ENCODE measurements around the gene SRA1.
"Not testable (repeated sequence)": the region's sequence is repeated elsewhere in the genome, so short reads cannot be mapped to it uniquely, and the experiment has no call there.

The SRA1 gene

DNA sequence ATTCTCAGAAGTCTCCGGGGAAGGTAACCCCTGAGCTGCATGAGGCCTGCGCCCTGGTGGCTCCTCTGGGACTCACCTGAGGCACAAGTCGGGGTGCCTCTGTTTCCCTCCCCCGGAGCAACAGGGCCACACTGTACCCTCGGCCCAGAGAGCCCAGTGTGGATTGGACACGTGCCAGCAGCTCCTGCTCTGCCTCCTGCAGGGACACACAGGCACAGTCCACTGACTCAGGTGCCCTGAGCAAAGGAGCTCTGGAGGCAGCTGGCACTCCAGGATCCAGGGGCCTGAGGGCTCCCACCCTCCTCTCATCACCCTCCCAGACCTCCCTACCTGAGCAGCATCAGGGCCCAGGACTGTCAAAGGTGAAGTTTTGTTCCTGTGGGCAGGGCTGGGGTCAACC is 36.9 kb upstream of the SRA1 start:
- no peak overlapping the region for H3K27ac ChIP-seq (ENCODE audit: insufficient read depth, low read length, poor library complexity, severe bottlenecking)
- H3K9me3 ChIP-seq (ENCODE audit: control insufficient read depth, low read length) = no peaks in the 10 kb centered on the region
- no peaks in the 10 kb centered on the region for H3K36me3 ChIP-seq (ENCODE audit: control insufficient read depth, insufficient read depth, low read length)
- H3K4me1 ChIP-seq (ENCODE audit: control insufficient read depth, insufficient read depth, low read length, poor library complexity, severe bottlenecking) = no peaks in the 10 kb centered on the region
- no peak for DNase-seq
- no peak overlapping the region for H3K4me3 ChIP-seq (ENCODE audit: insufficient read depth, low read depth, low read length, poor library complexity, severe bottlenecking)
- H3K27me3 ChIP-seq (replicated peaks; ENCODE audit: control insufficient read depth, insufficient read depth, low read length, poor library complexity, severe bottlenecking) = no peaks in the 10 kb centered on the region

GRCh38 chr5:140593070-140593469 is 35.8 kb upstream of the SRA1 start:
- not testable (repeated sequence) for H3K36me3 ChIP-seq (ENCODE audit: control insufficient read depth, insufficient read depth, low read length); H3K4me3 ChIP-seq (ENCODE audit: insufficient read depth, low read depth, low read length, poor library complexity, severe bottlenecking); DNase-seq; H3K27me3 ChIP-seq (replicated peaks; ENCODE audit: control insufficient read depth, insufficient read depth, low read length, poor library complexity, severe bottlenecking); H3K27ac ChIP-seq (ENCODE audit: insufficient read depth, low read length, poor library complexity, severe bottlenecking); H3K4me1 ChIP-seq (ENCODE audit: control insufficient read depth, insufficient read depth, low read length, poor library complexity, severe bottlenecking); H3K9me3 ChIP-seq (ENCODE audit: control insufficient read depth, low read length)

DNA sequence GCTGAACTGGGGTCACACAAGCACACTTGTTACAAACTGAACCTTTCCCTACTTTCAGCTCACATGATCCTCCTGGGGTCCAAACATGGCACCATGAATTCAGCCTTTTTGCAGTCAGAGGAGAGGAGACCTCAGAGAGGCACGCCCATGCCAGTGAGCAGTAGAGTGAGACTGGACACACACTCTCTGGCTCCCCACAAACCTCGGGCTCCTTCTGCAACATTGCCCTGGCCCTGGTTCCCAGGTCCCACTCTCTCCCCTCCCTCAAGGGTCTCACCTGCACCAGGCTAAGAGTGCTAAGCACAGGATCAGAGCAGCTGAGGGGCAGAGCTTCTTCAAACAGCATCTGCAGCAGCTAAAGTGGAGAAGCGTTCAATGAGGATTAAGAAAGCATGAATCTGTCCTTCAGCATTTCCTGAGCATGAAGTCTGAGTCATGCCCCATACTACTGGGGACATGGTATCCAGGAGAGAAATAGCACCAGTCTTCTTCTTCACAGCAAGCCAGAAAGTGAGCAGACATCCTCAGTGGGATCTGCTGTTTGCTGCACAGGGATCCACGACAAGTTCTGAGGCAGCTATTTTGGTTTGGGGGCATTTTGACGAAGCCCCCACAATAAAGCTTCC is 34.6 kb upstream of the SRA1 start:
- no peaks in the 10 kb centered on the region for H3K9me3 ChIP-seq (ENCODE audit: control insufficient read depth, low read length)
- no peak overlapping the region for H3K4me3 ChIP-seq (ENCODE audit: insufficient read depth, low read depth, low read length, poor library complexity, severe bottlenecking)
- DNase-seq = no peak
- H3K27ac ChIP-seq (ENCODE audit: insufficient read depth, low read length, poor library complexity, severe bottlenecking) = no peak overlapping the region
- no peaks in the 10 kb centered on the region for H3K4me1 ChIP-seq (ENCODE audit: control insufficient read depth, insufficient read depth, low read length, poor library complexity, severe bottlenecking)
- H3K36me3 ChIP-seq (ENCODE audit: control insufficient read depth, insufficient read depth, low read length) = no peaks in the 10 kb centered on the region
- H3K27me3 ChIP-seq (replicated peaks; ENCODE audit: control insufficient read depth, insufficient read depth, low read length, poor library complexity, severe bottlenecking) = no peaks in the 10 kb centered on the region

DNA sequence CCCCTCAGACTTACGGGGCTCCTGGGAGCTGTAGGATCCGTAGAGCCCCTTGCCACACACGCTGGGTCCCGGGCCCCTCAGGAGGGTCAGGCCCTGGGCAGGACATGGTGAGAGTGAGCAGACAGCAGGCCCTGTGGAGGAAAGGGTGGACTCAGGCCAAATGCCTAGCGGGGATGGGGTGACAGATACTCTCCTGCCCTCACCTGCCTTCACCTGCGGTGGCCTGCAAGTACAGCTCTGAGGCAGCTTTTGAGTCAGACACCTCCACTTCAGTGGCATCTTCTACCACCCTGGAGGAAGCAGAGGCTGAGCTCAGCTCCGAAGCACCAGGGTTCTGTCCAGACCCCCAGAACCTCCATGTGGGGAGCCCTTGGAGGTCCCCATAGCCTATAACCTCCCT is 33.6 kb upstream of the SRA1 start:
- Histone ChIP-seq H3K27me3 (replicated peaks; ENCODE audit: control insufficient read depth, insufficient read depth, low read length, poor library complexity, severe bottlenecking) (no peaks in the 10 kb centered on the region), H3K9me3 (ENCODE audit: control insufficient read depth, low read length) (no peaks in the 10 kb centered on the region), H3K27ac (ENCODE audit: insufficient read depth, low read length, poor library complexity, severe bottlenecking) (no peak overlapping the region), H3K4me1 (ENCODE audit: control insufficient read depth, insufficient read depth, low read length, poor library complexity, severe bottlenecking) (no peaks in the 10 kb centered on the region), H3K36me3 (ENCODE audit: control insufficient read depth, insufficient read depth, low read length) (no peaks in the 10 kb centered on the region), H3K4me3 (ENCODE audit: insufficient read depth, low read depth, low read length, poor library complexity, severe bottlenecking) (no peak overlapping the region)
- no peak for DNase-seq

- Histone ChIP-seq H3K9me3 (ENCODE audit: control insufficient read depth, low read length) (no peaks in the 10 kb centered on the region), H3K4me1 (ENCODE audit: control insufficient read depth, insufficient read depth, low read length, poor library complexity, severe bottlenecking) (no peaks in the 10 kb centered on the region), H3K4me3 (ENCODE audit: insufficient read depth, low read depth, low read length, poor library complexity, severe bottlenecking) (no peak overlapping the region), H3K27me3 (replicated peaks; ENCODE audit: control insufficient read depth, insufficient read depth, low read length, poor library complexity, severe bottlenecking) (no peaks in the 10 kb centered on the region), H3K27ac (ENCODE audit: insufficient read depth, low read length, poor library complexity, severe bottlenecking) (no peak overlapping the region), H3K36me3 (ENCODE audit: control insufficient read depth, insufficient read depth, low read length) (no peaks in the 10 kb centered on the region)
- DNase-seq = no peak
These were observed 31.2 kb upstream of the SRA1 start for GRCh38 chr5:140588311-140589070.

GRCh38 chr5:140587495-140587894 is 30.2 kb upstream of the SRA1 start:
- H3K9me3 ChIP-seq (ENCODE audit: control insufficient read depth, low read length) = no peaks in the 10 kb centered on the region
- H3K27ac ChIP-seq (ENCODE audit: insufficient read depth, low read length, poor library complexity, severe bottlenecking) = no peak overlapping the region
- no peaks in the 10 kb centered on the region for H3K4me1 ChIP-seq (ENCODE audit: control insufficient read depth, insufficient read depth, low read length, poor library complexity, severe bottlenecking)
- no peaks in the 10 kb centered on the region for H3K27me3 ChIP-seq (replicated peaks; ENCODE audit: control insufficient read depth, insufficient read depth, low read length, poor library complexity, severe bottlenecking)
- no peak overlapping the region for H3K4me3 ChIP-seq (ENCODE audit: insufficient read depth, low read depth, low read length, poor library complexity, severe bottlenecking)
- DNase-seq = no peak
- H3K36me3 ChIP-seq (ENCODE audit: control insufficient read depth, insufficient read depth, low read length) = no peaks in the 10 kb centered on the region

- not testable (repeated sequence) for DNase-seq; H3K9me3 ChIP-seq (ENCODE audit: control insufficient read depth, low read length); H3K4me3 ChIP-seq (ENCODE audit: insufficient read depth, low read depth, low read length, poor library complexity, severe bottlenecking); H3K27me3 ChIP-seq (replicated peaks; ENCODE audit: control insufficient read depth, insufficient read depth, low read length, poor library complexity, severe bottlenecking); H3K27ac ChIP-seq (ENCODE audit: insufficient read depth, low read length, poor library complexity, severe bottlenecking); H3K36me3 ChIP-seq (ENCODE audit: control insufficient read depth, insufficient read depth, low read length); H3K4me1 ChIP-seq (ENCODE audit: control insufficient read depth, insufficient read depth, low read length, poor library complexity, severe bottlenecking)
These were observed 22.0 kb upstream of the SRA1 start for GRCh38 chr5:140579188-140579747.

DNA sequence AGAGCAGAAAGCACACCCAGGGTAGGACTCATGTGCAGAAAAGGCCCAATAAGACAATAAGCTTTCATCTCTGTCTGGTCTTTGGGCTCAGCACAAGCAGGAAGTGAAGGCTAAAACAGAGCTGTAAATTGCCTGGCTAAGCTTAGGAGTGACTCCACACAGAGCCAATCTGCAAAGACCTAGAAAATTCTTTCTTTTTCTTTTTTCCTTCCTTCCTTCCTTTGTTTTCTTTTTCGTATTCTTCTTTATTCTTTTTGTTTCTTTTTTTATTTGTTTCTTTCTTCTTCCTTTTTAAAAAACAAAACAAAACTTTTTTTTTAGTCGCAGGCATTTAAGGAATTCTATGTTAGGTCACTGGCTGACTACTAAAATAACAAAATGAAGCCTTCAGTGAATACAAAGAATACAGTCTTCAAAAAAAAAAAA is 19.5 kb upstream of the SRA1 start:
- Histone ChIP-seq H3K4me3 (ENCODE audit: insufficient read depth, low read depth, low read length, poor library complexity, severe bottlenecking) (no peak overlapping the region), H3K36me3 (ENCODE audit: control insufficient read depth, insufficient read depth, low read length) (no peaks in the 10 kb centered on the region), H3K4me1 (ENCODE audit: control insufficient read depth, insufficient read depth, low read length, poor library complexity, severe bottlenecking) (no peaks in the 10 kb centered on the region), H3K9me3 (ENCODE audit: control insufficient read depth, low read length) (no peaks in the 10 kb centered on the region), H3K27ac (ENCODE audit: insufficient read depth, low read length, poor library complexity, severe bottlenecking) (no peak overlapping the region), H3K27me3 (replicated peaks; ENCODE audit: control insufficient read depth, insufficient read depth, low read length, poor library complexity, severe bottlenecking) (no peaks in the 10 kb centered on the region)
- DNase-seq = no peak

DNA sequence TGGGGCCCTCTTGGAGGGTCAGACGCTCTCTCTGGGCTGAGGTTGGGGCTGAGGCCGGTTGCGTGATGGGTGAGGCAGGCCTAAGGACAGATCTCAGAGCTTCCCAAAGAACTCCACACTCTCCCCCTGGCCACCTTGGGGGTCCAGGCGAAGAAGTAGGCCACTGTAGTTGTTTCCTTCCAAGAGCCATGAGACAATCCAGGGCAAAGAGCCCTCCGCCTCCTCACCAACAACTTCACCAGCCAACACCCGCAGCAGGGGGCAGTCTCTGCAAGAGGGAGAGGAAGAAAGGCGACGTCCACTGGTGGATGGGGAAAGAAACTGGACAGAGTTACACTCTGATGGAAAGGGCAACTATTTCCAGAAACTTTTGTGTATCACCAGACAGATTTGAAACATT is 18.0 kb upstream of the SRA1 start:
- Histone ChIP-seq H3K9me3 (ENCODE audit: control insufficient read depth, low read length) (no peaks in the 10 kb centered on the region), H3K36me3 (ENCODE audit: control insufficient read depth, insufficient read depth, low read length) (peaks cover 8% of the 10 kb centered on the region), H3K4me1 (ENCODE audit: control insufficient read depth, insufficient read depth, low read length, poor library complexity, severe bottlenecking) (no peaks in the 10 kb centered on the region), H3K27ac (ENCODE audit: insufficient read depth, low read length, poor library complexity, severe bottlenecking) (no peak overlapping the region), H3K4me3 (ENCODE audit: insufficient read depth, low read depth, low read length, poor library complexity, severe bottlenecking) (no peak overlapping the region), H3K27me3 (replicated peaks; ENCODE audit: control insufficient read depth, insufficient read depth, low read length, poor library complexity, severe bottlenecking) (no peaks in the 10 kb centered on the region)
- no peak for DNase-seq

- Histone ChIP-seq H3K27ac (ENCODE audit: insufficient read depth, low read length, poor library complexity, severe bottlenecking) (no peak overlapping the region), H3K27me3 (replicated peaks; ENCODE audit: control insufficient read depth, insufficient read depth, low read length, poor library complexity, severe bottlenecking) (no peaks in the 10 kb centered on the region), H3K9me3 (ENCODE audit: control insufficient read depth, low read length) (no peaks in the 10 kb centered on the region), H3K4me1 (ENCODE audit: control insufficient read depth, insufficient read depth, low read length, poor library complexity, severe bottlenecking) (no peaks in the 10 kb centered on the region), H3K4me3 (ENCODE audit: insufficient read depth, low read depth, low read length, poor library complexity, severe bottlenecking) (no peak overlapping the region), H3K36me3 (ENCODE audit: control insufficient read depth, insufficient read depth, low read length) (peaks cover 9% of the 10 kb centered on the region)
- DNase-seq = no peak
These were observed 16.9 kb upstream of the SRA1 start for GRCh38 chr5:140574165-140574564.
